Testis (tissue), 3 donors: ENCODE measurements around the gene GNAI2. TPM values are rescaled to one million over a fixed set of nuclear protein-coding genes. Genes with fewer than 3 reads are reported as not detected.

ENCODE experiments used
- DNase-seq: peaks from one replicate; pipeline ENCODE4 v3.0.0-alpha.2; 2019
- H3K27ac ChIP-seq, 2 donors: fragments of 200-600 bp; sonication (generic); one replicate each; pipeline ENCODE4 v1.5.1; 2019
- H3K27me3 ChIP-seq: fragments of 200-600 bp; sonication (generic); one replicate; pipeline ENCODE4 v1.5.1; 2019
- H3K36me3 ChIP-seq: fragments of 200-600 bp; sonication (generic); one replicate; pipeline ENCODE4 v1.5.1; 2017; ENCODE audit warnings: low read depth; ENCODE audit errors: missing control alignments
- H3K4me1 ChIP-seq: fragments of 200-600 bp; sonication (generic); one replicate; pipeline ENCODE4 v1.5.1; 2019
- H3K4me3 ChIP-seq, 2 donors: fragments of 200-600 bp; sonication (generic); one replicate each; pipeline ENCODE4 v1.5.1; 2017 to 2019
- H3K9me3 ChIP-seq: fragments of 200-600 bp; sonication (generic); one replicate; pipeline ENCODE4 v1.5.1; 2017
- POLR2A ChIP-seq: fragments of 450-650 bp; IDR thresholded peaks from one replicate; pipeline ENCODE4 v1.6.1; 2017; ENCODE audit warnings: antibody characterized with exemption, mild to moderate bottlenecking, moderate library complexity
- WGBS, 2 donors: methylation state at CpG; one replicate each; pipeline ENCODE4 v1.1.5; 2018; 5-methylcytosine and 5-hydroxymethylcytosine counted together
- intact Hi-C: fragments of 100-400 bp; cut with DNase I; formaldehyde crosslinking; loops from one replicate; pipeline ENCODE4 v1.15.1; 2023; ENCODE audit warnings: low total_unique reads
- polyA plus RNA-seq: library from polyadenylated mRNA; stranded (reverse); fragments of 350-450 nt; fragmentation: Illumina TruSeq; extraction: RNeasy Lipid Tissue Mini Kit (QIAGEN cat#74804); gene quantifications from one replicate; pipeline ENCODE4 v1.2.3, GENCODE V29; 2014; ENCODE audit warnings: low read depth, low replicate concordance; ENCODE audit not compliant: insufficient read depth
- total RNA-seq, 2 donors: library from RNA; depleted of rRNA; stranded (reverse); fragments of >200 nt; gene quantifications; one replicate each; pipeline ENCODE4 v1.2.3, GENCODE V29; 2016
- TF ChIP-seq, protein P1 (sequence below), 3 experiments: fragments of 450-650 bp in 2 of 3; fragments of 200-600 bp in 1 of 3; sonication (generic) in 1 of 3; IDR thresholded peaks; one replicate each; pipeline ENCODE4 v1.5.1; 2016 to 2019; ENCODE audit warnings: antibody characterized with exemption in 3 of 3, mild to moderate bottlenecking in 2 of 3, moderate library complexity in 1 of 3

Gene GNAI2
- total and polyA plus RNA-seq, 3 donors from 2014 or later, result 238 to 343 (median 239) TPM

DNA sequence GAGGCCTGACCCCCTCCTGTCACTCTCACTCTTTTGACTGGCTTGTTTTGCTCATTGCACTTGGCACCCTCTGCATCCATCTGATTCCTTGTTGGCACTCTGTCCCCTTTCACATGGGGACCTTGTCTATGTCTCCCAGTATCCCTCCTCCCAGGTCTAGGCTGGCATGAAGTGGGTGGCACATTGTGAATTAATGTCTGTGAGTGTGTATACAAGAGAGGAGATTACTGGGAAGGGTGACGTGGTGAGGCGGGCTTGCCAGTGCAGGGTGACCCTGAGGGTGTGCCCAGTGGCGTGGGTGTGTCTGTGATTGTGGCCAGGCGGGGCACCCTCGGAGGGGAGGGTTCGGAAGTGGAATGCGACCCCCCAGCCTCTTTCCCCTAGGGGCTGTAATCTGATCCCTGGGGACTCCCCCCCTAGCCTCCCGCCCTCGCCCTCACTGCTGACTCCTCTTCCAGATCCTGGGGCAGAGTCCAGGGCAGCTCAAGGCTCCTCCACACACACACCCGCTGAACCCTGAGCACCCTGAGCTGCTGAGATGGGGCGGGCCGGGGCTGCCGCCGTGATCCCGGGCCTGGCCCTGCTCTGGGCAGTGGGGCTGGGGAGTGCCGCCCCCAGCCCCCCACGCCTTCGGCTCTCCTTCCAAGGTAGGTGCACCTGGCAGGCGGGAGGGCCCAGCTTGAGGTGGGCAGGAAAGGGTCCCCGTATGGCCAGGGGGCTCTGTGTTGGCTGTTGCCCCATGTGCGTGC lies 32.9 kb downstream of the GNAI2 start, which contains the start of gene SEMA3B:
TSS of gene SEMA3B (plus strand) at position 445 of the 749 bp plus-strand sequence. CDS start at position 539, 94 bp downstream.
- peak; percentile 65 for DNase-seq
- Histone ChIP-seq H3K4me3 (no peak within 1 kb of the TSS), H3K27ac (no peak within 1 kb of the TSS), H3K36me3 (no peaks in the 10 kb centered on the region), H3K4me1 (peaks cover 63% of the 10 kb centered on the region), H3K27me3 (no peaks in the 10 kb centered on the region), H3K9me3 (no peaks in the 10 kb centered on the region)
- WGBS, 2 donors, result 38 to 43% methylated on average over 2 to 19 of the region's 21 CpGs
- intact Hi-C loops, result no loop called here
- no peak for TF ChIP-seq POLR2A
- TF ChIP-seq, protein P1, sequence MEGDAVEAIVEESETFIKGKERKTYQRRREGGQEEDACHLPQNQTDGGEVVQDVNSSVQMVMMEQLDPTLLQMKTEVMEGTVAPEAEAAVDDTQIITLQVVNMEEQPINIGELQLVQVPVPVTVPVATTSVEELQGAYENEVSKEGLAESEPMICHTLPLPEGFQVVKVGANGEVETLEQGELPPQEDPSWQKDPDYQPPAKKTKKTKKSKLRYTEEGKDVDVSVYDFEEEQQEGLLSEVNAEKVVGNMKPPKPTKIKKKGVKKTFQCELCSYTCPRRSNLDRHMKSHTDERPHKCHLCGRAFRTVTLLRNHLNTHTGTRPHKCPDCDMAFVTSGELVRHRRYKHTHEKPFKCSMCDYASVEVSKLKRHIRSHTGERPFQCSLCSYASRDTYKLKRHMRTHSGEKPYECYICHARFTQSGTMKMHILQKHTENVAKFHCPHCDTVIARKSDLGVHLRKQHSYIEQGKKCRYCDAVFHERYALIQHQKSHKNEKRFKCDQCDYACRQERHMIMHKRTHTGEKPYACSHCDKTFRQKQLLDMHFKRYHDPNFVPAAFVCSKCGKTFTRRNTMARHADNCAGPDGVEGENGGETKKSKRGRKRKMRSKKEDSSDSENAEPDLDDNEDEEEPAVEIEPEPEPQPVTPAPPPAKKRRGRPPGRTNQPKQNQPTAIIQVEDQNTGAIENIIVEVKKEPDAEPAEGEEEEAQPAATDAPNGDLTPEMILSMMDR (IDR thresholded peaks at IDR 0.05), result no peak

DNA sequence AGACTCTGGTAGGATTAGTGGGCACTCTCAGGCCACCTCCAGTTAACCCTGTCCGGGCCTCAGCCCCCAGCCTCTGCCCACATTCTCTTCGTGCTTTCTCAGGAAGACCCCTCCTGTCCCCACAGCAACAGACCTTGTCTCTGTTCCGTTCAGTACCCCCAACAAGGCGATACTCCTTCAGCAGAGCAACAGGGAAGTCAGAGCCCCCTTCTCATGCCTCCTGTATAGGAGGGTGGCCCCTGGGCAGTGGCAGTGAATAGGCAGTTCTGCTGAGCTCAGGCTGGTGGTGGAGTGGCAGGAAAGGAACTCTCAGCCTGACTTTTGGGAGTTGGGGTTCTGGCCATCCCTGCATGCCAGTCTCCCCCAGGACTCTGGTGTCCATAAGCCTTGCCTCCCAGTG lies 33.5 kb downstream of the GNAI2 start:
- Histone ChIP-seq H3K4me1 (peaks cover 57% of the 10 kb centered on the region), H3K27me3 (no peaks in the 10 kb centered on the region), H3K9me3 (no peaks in the 10 kb centered on the region), H3K4me3 (no peak overlapping the region), H3K36me3 (no peaks in the 10 kb centered on the region), H3K27ac (no peak overlapping the region)
- intact Hi-C loops, result no loop called here
- TF ChIP-seq, protein P1 (IDR thresholded peaks at IDR 0.05), result no peak
- no peak for TF ChIP-seq POLR2A
- no peak for DNase-seq
- 59 to 71% methylated on average over 4 of the region's 4 CpGs for WGBS, 2 donors

DNA sequence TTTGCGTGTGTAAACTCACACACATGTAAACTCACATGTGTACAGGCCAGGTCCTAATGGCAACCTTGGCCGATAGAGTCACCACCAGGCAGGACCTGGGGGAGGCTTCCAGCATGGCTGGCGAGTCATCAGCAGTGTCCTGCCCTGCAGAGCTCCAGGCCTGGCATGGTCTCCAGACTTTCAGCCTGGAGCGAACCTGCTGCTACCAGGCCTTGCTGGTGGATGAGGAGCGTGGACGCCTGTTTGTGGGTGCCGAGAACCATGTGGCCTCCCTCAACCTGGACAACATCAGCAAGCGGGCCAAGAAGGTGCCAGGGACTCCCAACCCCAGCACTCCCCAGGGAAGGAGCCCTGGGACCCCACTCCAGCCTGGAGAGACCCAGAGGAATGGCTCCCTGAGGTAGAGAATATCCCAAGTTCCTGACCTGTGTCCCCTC lies 34.0 kb downstream of the GNAI2 start:
- no peaks in the 10 kb centered on the region for H3K27me3 ChIP-seq
- 80 to 92% methylated on average over 2 to 8 of the region's 8 CpGs for WGBS, 2 donors
- intact Hi-C loops, result loop anchor here (10.0 kb wide), 1 partner anchor 75 kb away; the partner anchor contains the start of gene GNAT1
- no peak overlapping the region for H3K4me3 ChIP-seq
- H3K36me3 ChIP-seq, result no peaks in the 10 kb centered on the region
- H3K27ac ChIP-seq, result no peak overlapping the region
- peaks cover 52% of the 10 kb centered on the region for H3K4me1 ChIP-seq
- TF ChIP-seq POLR2A, result no peak
- TF ChIP-seq, protein P1 (IDR thresholded peaks at IDR 0.05), result no peak
- H3K9me3 ChIP-seq, result no peaks in the 10 kb centered on the region
- no peak for DNase-seq

DNA sequence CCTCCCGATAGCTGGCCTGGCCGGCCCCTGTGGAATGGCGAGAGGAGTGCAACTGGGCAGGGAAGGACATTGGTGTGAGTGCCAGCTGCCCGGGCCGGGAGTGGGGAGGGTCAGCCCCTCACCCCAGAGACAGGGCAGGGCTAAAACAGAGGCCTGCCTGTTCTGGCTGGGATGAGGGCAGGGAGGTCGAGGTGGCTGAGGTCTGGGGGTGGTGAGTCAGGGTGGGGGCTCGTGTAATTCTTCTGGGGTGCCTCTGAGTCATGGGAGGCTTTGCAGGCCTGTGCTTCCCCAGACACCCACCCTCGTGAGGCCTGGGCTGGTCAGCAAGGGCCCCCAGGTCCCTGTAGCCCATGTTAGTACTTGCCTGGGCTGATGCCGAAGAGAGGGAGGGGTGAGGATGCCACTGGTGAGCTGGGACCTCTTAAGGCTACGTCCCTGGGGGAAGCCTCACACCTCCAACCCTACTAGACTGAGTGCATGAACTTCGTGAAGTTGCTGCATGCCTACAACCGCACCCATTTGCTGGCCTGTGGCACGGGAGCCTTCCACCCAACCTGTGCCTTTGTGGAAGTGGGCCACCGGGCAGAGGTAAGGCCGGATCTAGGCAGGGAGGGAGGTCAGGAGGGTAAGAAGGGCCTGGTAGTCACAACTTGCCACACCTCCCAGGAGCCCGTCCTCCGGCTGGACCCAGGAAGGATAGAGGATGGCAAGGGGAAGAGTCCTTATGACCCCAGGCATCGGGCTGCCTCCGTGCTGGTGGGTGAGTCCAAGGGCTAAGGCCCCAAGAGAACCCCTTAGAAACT lies 34.6 kb downstream of the GNAI2 start:
- no peak for DNase-seq
- Histone ChIP-seq H3K4me3 (no peak overlapping the region), H3K9me3 (no peaks in the 10 kb centered on the region), H3K4me1 (peaks cover 46% of the 10 kb centered on the region), H3K27me3 (no peaks in the 10 kb centered on the region), H3K27ac (no peak overlapping the region), H3K36me3 (no peaks in the 10 kb centered on the region)
- 89 to 90% methylated on average over 14 to 19 of the region's 19 CpGs for WGBS, 2 donors
- TF ChIP-seq, protein P1 (IDR thresholded peaks at IDR 0.05), result no peak
- no peak for TF ChIP-seq POLR2A
- intact Hi-C loops, result loop anchor here (10.0 kb wide), 1 partner anchor 76 kb away; the partner anchor contains the start of gene GNAT1
